Left ventricle myocardium inferior (tissue), 1 donor: ENCODE measurements around the gene ISG20L2. TPM values are rescaled to one million over a fixed set of nuclear protein-coding genes. Genes with fewer than 3 reads are reported as not detected.

Experiments
- DNase-seq: peaks from one replicate; pipeline ENCODE4 v3.0.0-alpha.2; 2020
- H3K27ac ChIP-seq: fragments of 200-600 bp; replicated peaks from 2 replicates; pipeline ENCODE4 v1.8.0; 2021
- H3K27me3 ChIP-seq: fragments of 200-600 bp; 2 replicates; pipeline ENCODE4 v1.8.0; 2021; ENCODE audit warnings: low read depth
- H3K36me3 ChIP-seq: fragments of 200-600 bp; 2 replicates; pipeline ENCODE4 v1.8.0; 2021
- H3K4me1 ChIP-seq: fragments of 200-600 bp; 2 replicates; pipeline ENCODE4 v1.8.0; 2021
- H3K4me3 ChIP-seq: fragments of 200-600 bp; 2 replicates; pipeline ENCODE4 v1.8.0; 2021; ENCODE audit warnings: mild to moderate bottlenecking, moderate library complexity
- H3K9me3 ChIP-seq: fragments of 200-600 bp; replicated peaks from 2 replicates; pipeline ENCODE4 v1.8.0; 2021
- intact Hi-C: fragments of 100-400 bp; cut with micrococcal nuclease; formaldehyde crosslinking; loops from one replicate; pipeline ENCODE4 v1.11.0; 2022
- total RNA-seq: library from RNA; stranded (reverse); fragmentation: NEBNext Ultra II Directional; extraction: Animal tissue kit (Norgen Biotek cat#: 25700); gene quantifications from one replicate; pipeline ENCODE4 v1.2.1, GENCODE V29; 2021
- TF ChIP-seq, protein P1 (sequence below): fragments of 200-600 bp; IDR thresholded peaks from 2 replicates; pipeline ENCODE4 v1.8.0; 2021; ENCODE audit warnings: antibody characterized with exemption, mild to moderate bottlenecking, borderline replicate concordance
- donor health status: DM: no; HTN: yes; CAD: no; lungs with severe emphysema.

The ISG20L2 gene
- total RNA-seq, 1 donor from 2014 or later: 11.5 TPM

GRCh38 chr1:156697481-156697880 is 31.1 kb downstream of the ISG20L2 start:
- intact Hi-C loops: no loop called here

DNA sequence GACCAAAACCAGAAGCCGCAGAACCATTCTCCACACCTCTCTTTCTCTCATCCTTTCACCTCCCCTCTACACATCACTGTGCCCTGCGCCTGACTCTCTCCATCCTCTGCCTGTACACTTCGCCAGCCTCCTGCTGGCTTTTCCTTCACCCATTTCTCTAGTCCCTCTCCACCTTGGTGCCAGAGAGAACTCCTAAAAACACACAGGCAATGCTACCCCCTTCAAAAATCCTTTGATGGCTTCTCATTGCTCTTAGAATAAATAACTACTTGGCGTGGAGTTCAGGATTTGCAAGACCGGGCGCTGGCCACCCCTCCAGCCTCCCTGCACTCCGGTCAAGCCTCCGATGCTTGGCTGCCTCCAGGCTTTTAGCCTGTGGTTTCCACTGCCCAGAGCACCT is 31.8 kb downstream of the ISG20L2 start:
- Histone ChIP-seq H3K4me3 (no peak overlapping the region), H3K4me1 (peaks cover 10% of the 10 kb centered on the region), H3K27me3 (peaks cover 92% of the 10 kb centered on the region), H3K36me3 (no peaks in the 10 kb centered on the region), H3K27ac (no peak overlapping the region), H3K9me3 (no peaks in the 10 kb centered on the region)
- no peak for DNase-seq
- TF ChIP-seq, protein P1, sequence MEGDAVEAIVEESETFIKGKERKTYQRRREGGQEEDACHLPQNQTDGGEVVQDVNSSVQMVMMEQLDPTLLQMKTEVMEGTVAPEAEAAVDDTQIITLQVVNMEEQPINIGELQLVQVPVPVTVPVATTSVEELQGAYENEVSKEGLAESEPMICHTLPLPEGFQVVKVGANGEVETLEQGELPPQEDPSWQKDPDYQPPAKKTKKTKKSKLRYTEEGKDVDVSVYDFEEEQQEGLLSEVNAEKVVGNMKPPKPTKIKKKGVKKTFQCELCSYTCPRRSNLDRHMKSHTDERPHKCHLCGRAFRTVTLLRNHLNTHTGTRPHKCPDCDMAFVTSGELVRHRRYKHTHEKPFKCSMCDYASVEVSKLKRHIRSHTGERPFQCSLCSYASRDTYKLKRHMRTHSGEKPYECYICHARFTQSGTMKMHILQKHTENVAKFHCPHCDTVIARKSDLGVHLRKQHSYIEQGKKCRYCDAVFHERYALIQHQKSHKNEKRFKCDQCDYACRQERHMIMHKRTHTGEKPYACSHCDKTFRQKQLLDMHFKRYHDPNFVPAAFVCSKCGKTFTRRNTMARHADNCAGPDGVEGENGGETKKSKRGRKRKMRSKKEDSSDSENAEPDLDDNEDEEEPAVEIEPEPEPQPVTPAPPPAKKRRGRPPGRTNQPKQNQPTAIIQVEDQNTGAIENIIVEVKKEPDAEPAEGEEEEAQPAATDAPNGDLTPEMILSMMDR: no peak
- intact Hi-C loops: no loop called here

More at GRCh38 chr1:156697481-156697880, 31.1 kb downstream of the ISG20L2 start:
- TF ChIP-seq, protein P1: no peak
- Histone ChIP-seq H3K9me3 (no peaks in the 10 kb centered on the region), H3K4me3 (no peak overlapping the region), H3K4me1 (peaks cover 7% of the 10 kb centered on the region), H3K27ac (no peak overlapping the region), H3K27me3 (peaks cover 92% of the 10 kb centered on the region), H3K36me3 (no peaks in the 10 kb centered on the region)
- DNase-seq: no peak

DNA sequence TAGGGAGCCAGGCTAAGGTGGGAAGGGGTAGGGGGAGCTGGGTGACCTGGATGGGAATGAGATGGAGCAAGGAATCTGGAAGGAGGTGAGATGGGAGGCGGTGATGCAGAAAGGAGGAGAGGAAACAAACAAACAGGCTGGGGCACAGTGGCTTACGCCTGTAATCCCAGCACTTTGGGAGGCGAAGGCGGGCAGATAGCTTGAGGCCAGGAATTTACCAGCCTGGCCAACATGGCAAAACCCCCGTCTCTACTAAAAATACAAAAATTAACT is 33.9 kb downstream of the ISG20L2 start:
- no peak for DNase-seq
- intact Hi-C loops: no loop called here
- peaks cover 14% of the 10 kb centered on the region for H3K4me1 ChIP-seq
- no peak overlapping the region for H3K27ac ChIP-seq
- TF ChIP-seq, protein P1: no peak
- no peaks in the 10 kb centered on the region for H3K36me3 ChIP-seq
- peaks cover 92% of the 10 kb centered on the region for H3K27me3 ChIP-seq
- H3K9me3 ChIP-seq: no peaks in the 10 kb centered on the region
- H3K4me3 ChIP-seq: no peak overlapping the region

DNA sequence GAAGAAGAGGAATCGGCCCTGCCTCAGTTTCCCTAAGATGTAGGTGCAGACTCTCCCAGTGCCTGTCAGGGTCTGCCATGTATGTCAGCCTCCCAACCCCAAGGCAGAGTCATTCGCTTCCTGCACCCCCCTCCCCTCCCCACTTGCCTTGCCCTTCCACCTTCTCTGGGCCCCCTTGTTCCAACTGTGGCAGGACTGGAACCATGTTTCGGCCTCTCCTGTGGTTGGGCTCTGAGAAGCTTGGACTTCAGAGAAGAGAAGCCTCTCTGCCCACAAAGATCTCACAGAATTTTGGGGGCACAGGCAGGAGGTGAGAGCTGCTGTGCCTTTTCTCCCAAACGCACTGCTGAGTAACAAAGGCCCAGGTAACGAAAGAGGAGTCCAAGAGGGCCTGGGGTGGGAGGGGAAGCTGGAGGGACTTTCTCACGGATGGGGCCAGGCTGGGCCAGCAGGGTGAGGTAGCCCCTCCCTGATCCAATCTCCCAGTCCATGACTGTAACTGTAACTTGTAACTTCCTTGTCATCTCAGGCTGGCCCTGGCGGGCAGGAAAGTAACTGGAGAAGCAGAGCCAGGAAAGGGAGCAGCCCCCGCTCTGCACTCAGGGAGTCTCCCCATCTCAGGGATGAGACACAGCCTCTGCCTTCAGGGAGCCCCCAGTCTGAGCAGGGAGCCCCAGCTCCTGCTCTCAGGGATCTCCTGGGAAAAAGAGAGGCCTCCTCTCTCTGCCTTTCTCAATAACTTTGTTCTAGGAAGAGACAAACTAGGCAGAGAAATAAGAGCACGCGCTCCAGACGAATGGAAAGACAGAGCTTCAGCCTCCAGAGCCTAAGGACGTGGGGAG is 34.5 kb downstream of the ISG20L2 start:
- TF ChIP-seq, protein P1: no peak
- intact Hi-C loops: no loop called here
- H3K27ac ChIP-seq: no peak overlapping the region
- H3K4me1 ChIP-seq: peaks cover 19% of the 10 kb centered on the region
- no peaks in the 10 kb centered on the region for H3K9me3 ChIP-seq
- no peak for DNase-seq
- peaks cover 92% of the 10 kb centered on the region for H3K27me3 ChIP-seq
- H3K36me3 ChIP-seq: no peaks in the 10 kb centered on the region
- H3K4me3 ChIP-seq: no peak overlapping the region

GRCh38 chr1:156692925-156693847 is 35.4 kb downstream of the ISG20L2 start:
- no peaks in the 10 kb centered on the region for H3K36me3 ChIP-seq
- no peaks in the 10 kb centered on the region for H3K9me3 ChIP-seq
- no peak overlapping the region for H3K4me3 ChIP-seq
- H3K27me3 ChIP-seq: peaks cover 93% of the 10 kb centered on the region
- H3K4me1 ChIP-seq: peaks cover 19% of the 10 kb centered on the region
- TF ChIP-seq, protein P1: no peak
- DNase-seq: no peak
- intact Hi-C loops: no loop called here
- no peak overlapping the region for H3K27ac ChIP-seq
